HEK293 (cell line): ENCODE data around the gene NSMCE4A.

ENCODE experiments used
- CTCF ChIA-PET: fragments of 350-600 bp; formaldehyde crosslinking; extraction: SDS; loops from one replicate; lab custom pipeline; 2021; ENCODE audit warnings: antibody characterized with exemption; lab: Yijun Ruan, JAX
- POLR2A ChIA-PET: fragments of 300-600 bp; formaldehyde crosslinking; extraction: SDS; loops from one replicate; lab custom pipeline; 2020; ENCODE audit warnings: antibody characterized with exemption, inconsistent platforms; lab: Yijun Ruan, JAX
- H3K27ac ChIP-seq: fragments of 200-500 bp; sonication (Bioruptor generic); 2 replicates; pipeline ENCODE4 v1.5.1; 2014; ENCODE audit warnings: low read depth, low read length, control low read depth, inconsistent platforms; ENCODE audit errors: extremely low read depth
- H3K36me3 ChIP-seq, 2 experiments: fragments of 200-500 bp in 1 of 2; sonication (Bioruptor generic) in 1 of 2; 1 replicate in 1 of 2; 2 replicates in 1 of 2; pipeline ENCODE4 v1.5.1; 2014 to 2017; ENCODE audit warnings: inconsistent platforms in 2 of 2, low read length in 2 of 2; ENCODE audit not compliant: control insufficient read depth in 2 of 2, insufficient read depth in 1 of 2
- H3K4me1 ChIP-seq: fragments of 200-500 bp; sonication (Bioruptor generic); 2 replicates; pipeline ENCODE4 v1.5.1; 2014; ENCODE audit warnings: mild to moderate bottlenecking, low read length, inconsistent platforms; ENCODE audit not compliant: control insufficient read depth, insufficient read depth
- H3K4me3 ChIP-seq: 2 replicates; pipeline ENCODE4 v1.5.1; 2011; ENCODE audit warnings: low read depth, mild to moderate bottlenecking, control low read depth, low read length, moderate library complexity
- H3K9me3 ChIP-seq: fragments of 200-500 bp; sonication (Bioruptor generic); 2 replicates; pipeline ENCODE4 v1.5.1; 2014; ENCODE audit warnings: low read depth, low read length, inconsistent platforms; ENCODE audit not compliant: control insufficient read depth, insufficient read depth
- KLF10 ChIP-seq: fragments of 450-650 bp; IDR thresholded peaks from 2 replicates; pipeline ENCODE4 v1.5.1; 2018; ENCODE audit warnings: missing biosample characterization, mild to moderate bottlenecking, missing genetic modification characterization
- KLF7 ChIP-seq: fragments of 450-650 bp; formaldehyde crosslinking; IDR thresholded peaks from 2 replicates; pipeline ENCODE4 v1.5.1; 2016; ENCODE audit warnings: missing biosample characterization, missing genetic modification characterization, borderline replicate concordance
- KLF9 ChIP-seq: fragments of 450-650 bp; formaldehyde crosslinking; IDR thresholded peaks from 2 replicates; pipeline ENCODE4 v1.5.1; 2016; ENCODE audit warnings: missing biosample characterization, missing genetic modification characterization, low read depth
- OSR2 ChIP-seq: fragments of 450-650 bp; formaldehyde crosslinking; IDR thresholded peaks from 2 replicates; pipeline ENCODE4 v1.5.1; 2016; ENCODE audit warnings: missing biosample characterization, missing genetic modification characterization
- ZBTB48 ChIP-seq: fragments of 450-650 bp; formaldehyde crosslinking; IDR thresholded peaks from 2 replicates; pipeline ENCODE4 v1.5.1; 2016; ENCODE audit warnings: missing biosample characterization, missing genetic modification characterization
- ZFP41 ChIP-seq: fragments of 450-650 bp; formaldehyde crosslinking; IDR thresholded peaks from 2 replicates; pipeline ENCODE4 v1.5.1; 2016; ENCODE audit warnings: missing biosample characterization, missing genetic modification characterization, borderline replicate concordance
- ZIC2 ChIP-seq: fragments of 450-650 bp; formaldehyde crosslinking; IDR thresholded peaks from 2 replicates; pipeline ENCODE4 v1.5.1; 2016; ENCODE audit warnings: missing biosample characterization, missing genetic modification characterization
- ZNF10 ChIP-seq: fragments of 450-650 bp; formaldehyde crosslinking; IDR thresholded peaks from 2 replicates; pipeline ENCODE4 v1.5.1; 2017; ENCODE audit warnings: missing biosample characterization, missing genetic modification characterization
- ZNF138 ChIP-seq: fragments of 450-650 bp; formaldehyde crosslinking; IDR thresholded peaks from 2 replicates; pipeline ENCODE4 v1.5.1; 2016; ENCODE audit warnings: missing biosample characterization, missing genetic modification characterization, borderline replicate concordance
- ZNF16 ChIP-seq: fragments of 450-650 bp; formaldehyde crosslinking; IDR thresholded peaks from 2 replicates; pipeline ENCODE4 v1.5.1; 2016; ENCODE audit warnings: low read depth, missing biosample characterization, missing genetic modification characterization
- ZNF311 ChIP-seq: fragments of 450-650 bp; formaldehyde crosslinking; IDR thresholded peaks from 2 replicates; pipeline ENCODE4 v1.5.1; 2017; ENCODE audit warnings: missing biosample characterization, missing genetic modification characterization, borderline replicate concordance
- ZNF341 ChIP-seq: fragments of 450-650 bp; formaldehyde crosslinking; IDR thresholded peaks from 2 replicates; pipeline ENCODE4; 2016; ENCODE audit warnings: low read depth, missing biosample characterization, missing genetic modification characterization
- ZNF350 ChIP-seq: fragments of 450-650 bp; formaldehyde crosslinking; IDR thresholded peaks from 2 replicates; pipeline ENCODE4 v1.5.0; 2017; ENCODE audit warnings: missing biosample characterization, mild to moderate bottlenecking, missing genetic modification characterization
- ZNF394 ChIP-seq: fragments of 450-650 bp; formaldehyde crosslinking; IDR thresholded peaks from 2 replicates; pipeline ENCODE4 v1.5.1; 2016; ENCODE audit warnings: missing biosample characterization, missing genetic modification characterization, mild to moderate bottlenecking, moderate library complexity, borderline replicate concordance
- ZNF530 ChIP-seq: fragments of 450-650 bp; formaldehyde crosslinking; IDR thresholded peaks from 2 replicates; pipeline ENCODE4 v1.5.1; 2016; ENCODE audit warnings: low read depth, missing biosample characterization, missing genetic modification characterization
- ZNF560 ChIP-seq: fragments of 450-650 bp; formaldehyde crosslinking; IDR thresholded peaks from 2 replicates; pipeline ENCODE4 v1.5.1; 2017; ENCODE audit warnings: missing biosample characterization, missing genetic modification characterization, borderline replicate concordance
- ZNF660 ChIP-seq: fragments of 450-650 bp; IDR thresholded peaks from 2 replicates; pipeline ENCODE4 v1.5.1; 2018; ENCODE audit warnings: missing biosample characterization, mild to moderate bottlenecking, missing genetic modification characterization
- ZNF670 ChIP-seq: fragments of 450-650 bp; formaldehyde crosslinking; IDR thresholded peaks from 2 replicates; pipeline ENCODE4 v1.5.1; 2016; ENCODE audit warnings: missing biosample characterization, missing genetic modification characterization, low read depth
- ZNF785 ChIP-seq: fragments of 450-650 bp; formaldehyde crosslinking; IDR thresholded peaks from 2 replicates; pipeline ENCODE4 v1.5.1; 2016; ENCODE audit warnings: missing biosample characterization, missing genetic modification characterization
- TF ChIP-seq, protein P1 (sequence below): fragments of 450-650 bp; IDR thresholded peaks from 2 replicates; pipeline ENCODE4 v1.5.1; 2018; ENCODE audit warnings: missing biosample characterization, missing genetic modification characterization
- TF ChIP-seq, protein P2 (sequence below): fragments of 450-650 bp; formaldehyde crosslinking; IDR thresholded peaks from 2 replicates; pipeline ENCODE4 v1.5.1; 2017; ENCODE audit warnings: missing biosample characterization, missing genetic modification characterization
- TF ChIP-seq, protein P3 (sequence below): fragments of 450-650 bp; formaldehyde crosslinking; IDR thresholded peaks from 2 replicates; pipeline ENCODE4 v1.5.1; 2016; ENCODE audit warnings: missing biosample characterization, missing genetic modification characterization
- TF ChIP-seq, protein P4 (sequence below): fragments of 450-650 bp; formaldehyde crosslinking; IDR thresholded peaks from 2 replicates; pipeline ENCODE4 v1.5.1; 2016; ENCODE audit warnings: missing biosample characterization, missing genetic modification characterization, borderline replicate concordance

The NSMCE4A gene

DNA sequence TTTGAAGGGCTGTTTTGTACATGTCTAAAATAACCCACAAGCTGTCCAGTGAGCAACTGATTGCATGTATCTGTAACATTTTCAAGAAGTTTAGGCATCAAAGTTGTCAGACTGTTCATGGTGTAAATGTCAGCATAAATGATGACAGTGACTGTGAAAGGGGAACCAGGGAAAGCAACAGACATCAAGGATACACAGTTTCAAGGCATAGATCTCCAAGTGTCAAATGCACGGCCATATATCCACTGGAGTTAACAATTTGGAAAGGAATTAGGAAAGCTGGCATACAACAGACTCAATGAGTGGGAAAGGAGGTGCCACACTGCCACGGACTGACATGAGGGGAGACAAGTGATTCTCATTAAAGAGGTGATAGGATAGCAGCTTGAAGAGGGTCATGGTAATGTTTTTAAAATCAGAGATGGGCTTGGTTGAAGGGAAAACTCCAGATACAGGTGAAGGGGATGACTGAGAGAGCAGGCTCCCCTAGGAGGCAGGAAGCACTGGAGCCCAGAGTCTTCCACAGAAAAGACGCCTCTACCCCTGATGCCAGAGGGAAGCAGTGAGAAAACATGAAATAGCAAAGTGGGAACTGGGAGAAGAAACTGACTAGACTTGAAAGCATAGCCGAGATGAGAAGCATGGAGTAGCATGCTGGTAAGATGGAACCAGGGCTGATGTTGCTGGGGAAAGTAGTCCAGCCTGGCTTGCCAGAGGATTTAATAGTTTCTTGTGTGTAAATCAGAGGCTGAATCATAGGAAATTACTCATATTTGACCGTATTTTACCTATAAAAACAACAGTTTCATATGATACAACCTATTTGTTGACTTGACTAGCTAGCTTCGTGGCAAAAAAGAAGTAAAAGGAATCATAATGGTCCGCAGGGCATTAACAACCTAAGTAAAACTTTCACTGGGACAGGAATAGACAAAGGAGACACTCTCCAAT lies 18.6 kb downstream of the NSMCE4A start:
- Histone ChIP-seq H3K27ac (no peak overlapping the region), H3K4me3 (no peak overlapping the region), H3K36me3 (peaks cover 39 to 51% of the 10 kb centered on the region in 2 experiments), H3K9me3 (no peaks in the 10 kb centered on the region), H3K4me1 (no peaks in the 10 kb centered on the region)
- ChIA-PET POLR2A (no interaction called here), CTCF (interaction anchor here (1.0 kb wide), 1 partner anchor 10 kb away, joined by 3 read pairs; no protein-coding TSS in a partner anchor)
- TF ChIP-seq KLF10 (tag by site-specific recombination) (no peak), ZFP41 (tag by site-specific recombination) (no peak), ZNF138 (no peak), ZNF311 (no peak), OSR2 (tag by site-specific recombination) (no peak), KLF7 (tag by site-specific recombination) (no peak), ZNF394 (tag by site-specific recombination) (0 out of 2 replicates have a peak, but pooled peaks have one; percentile 29)

DNA sequence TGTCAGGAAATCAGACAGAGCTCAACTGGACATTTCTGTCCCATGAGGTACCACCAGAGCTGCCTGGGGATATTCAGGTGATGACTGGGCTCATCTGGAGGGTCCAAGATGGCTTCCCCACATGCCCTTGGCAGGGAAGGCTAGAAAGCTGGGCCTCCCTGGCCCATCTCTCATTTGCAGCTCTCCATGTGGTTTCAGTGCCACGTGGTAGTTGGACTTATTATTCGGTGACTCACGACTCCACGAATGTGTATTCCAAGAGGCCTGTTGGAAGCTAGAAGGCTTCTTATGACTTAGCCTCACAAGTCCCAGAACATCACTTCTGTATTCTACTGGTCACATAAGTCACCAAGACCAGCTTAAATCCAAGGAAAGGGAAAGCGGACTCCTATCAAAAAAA lies 22.8 kb downstream of the NSMCE4A start:
- Histone ChIP-seq H3K9me3 (no peaks in the 10 kb centered on the region), H3K27ac (no peak overlapping the region), H3K4me1 (no peaks in the 10 kb centered on the region)
- POLR2A ChIA-PET, result interaction anchor here (0.8 kb wide), 1 partner anchor 9 kb away, joined by 3 read pairs; no protein-coding TSS in a partner anchor
- TF ChIP-seq ZNF660 (tag by site-specific recombination), result no peak
- TF ChIP-seq ZNF16 (tag by site-specific recombination), result no peak
- no peak for TF ChIP-seq ZNF138
- no peak for TF ChIP-seq KLF9 (tag by site-specific recombination)
- no peak for TF ChIP-seq ZNF341 (tag by site-specific recombination)
- TF ChIP-seq, protein P1, sequence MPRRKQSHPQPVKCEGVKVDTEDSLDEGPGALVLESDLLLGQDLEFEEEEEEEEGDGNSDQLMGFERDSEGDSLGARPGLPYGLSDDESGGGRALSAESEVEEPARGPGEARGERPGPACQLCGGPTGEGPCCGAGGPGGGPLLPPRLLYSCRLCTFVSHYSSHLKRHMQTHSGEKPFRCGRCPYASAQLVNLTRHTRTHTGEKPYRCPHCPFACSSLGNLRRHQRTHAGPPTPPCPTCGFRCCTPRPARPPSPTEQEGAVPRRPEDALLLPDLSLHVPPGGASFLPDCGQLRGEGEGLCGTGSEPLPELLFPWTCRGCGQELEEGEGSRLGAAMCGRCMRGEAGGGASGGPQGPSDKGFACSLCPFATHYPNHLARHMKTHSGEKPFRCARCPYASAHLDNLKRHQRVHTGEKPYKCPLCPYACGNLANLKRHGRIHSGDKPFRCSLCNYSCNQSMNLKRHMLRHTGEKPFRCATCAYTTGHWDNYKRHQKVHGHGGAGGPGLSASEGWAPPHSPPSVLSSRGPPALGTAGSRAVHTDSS (tag by site-specific recombination), result no peak
- no peak for TF ChIP-seq ZNF670 (tag by site-specific recombination)
- TF ChIP-seq, protein P2, sequence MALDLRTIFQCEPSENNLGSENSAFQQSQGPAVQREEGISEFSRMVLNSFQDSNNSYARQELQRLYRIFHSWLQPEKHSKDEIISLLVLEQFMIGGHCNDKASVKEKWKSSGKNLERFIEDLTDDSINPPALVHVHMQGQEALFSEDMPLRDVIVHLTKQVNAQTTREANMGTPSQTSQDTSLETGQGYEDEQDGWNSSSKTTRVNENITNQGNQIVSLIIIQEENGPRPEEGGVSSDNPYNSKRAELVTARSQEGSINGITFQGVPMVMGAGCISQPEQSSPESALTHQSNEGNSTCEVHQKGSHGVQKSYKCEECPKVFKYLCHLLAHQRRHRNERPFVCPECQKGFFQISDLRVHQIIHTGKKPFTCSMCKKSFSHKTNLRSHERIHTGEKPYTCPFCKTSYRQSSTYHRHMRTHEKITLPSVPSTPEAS (tag by site-specific recombination), result no peak
- no peak for TF ChIP-seq ZIC2 (tag by site-specific recombination)
- no peak for TF ChIP-seq ZNF560 (tag by site-specific recombination)
- TF ChIP-seq ZNF10, result no peak
- no peak for TF ChIP-seq ZNF350 (tag by site-specific recombination)
- TF ChIP-seq, protein P3, sequence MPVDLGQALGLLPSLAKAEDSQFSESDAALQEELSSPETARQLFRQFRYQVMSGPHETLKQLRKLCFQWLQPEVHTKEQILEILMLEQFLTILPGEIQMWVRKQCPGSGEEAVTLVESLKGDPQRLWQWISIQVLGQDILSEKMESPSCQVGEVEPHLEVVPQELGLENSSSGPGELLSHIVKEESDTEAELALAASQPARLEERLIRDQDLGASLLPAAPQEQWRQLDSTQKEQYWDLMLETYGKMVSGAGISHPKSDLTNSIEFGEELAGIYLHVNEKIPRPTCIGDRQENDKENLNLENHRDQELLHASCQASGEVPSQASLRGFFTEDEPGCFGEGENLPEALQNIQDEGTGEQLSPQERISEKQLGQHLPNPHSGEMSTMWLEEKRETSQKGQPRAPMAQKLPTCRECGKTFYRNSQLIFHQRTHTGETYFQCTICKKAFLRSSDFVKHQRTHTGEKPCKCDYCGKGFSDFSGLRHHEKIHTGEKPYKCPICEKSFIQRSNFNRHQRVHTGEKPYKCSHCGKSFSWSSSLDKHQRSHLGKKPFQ, result no peak
- TF ChIP-seq ZNF785 (tag by site-specific recombination), result no peak
- no peak for TF ChIP-seq ZNF530 (tag by site-specific recombination)
- TF ChIP-seq, protein P4, sequence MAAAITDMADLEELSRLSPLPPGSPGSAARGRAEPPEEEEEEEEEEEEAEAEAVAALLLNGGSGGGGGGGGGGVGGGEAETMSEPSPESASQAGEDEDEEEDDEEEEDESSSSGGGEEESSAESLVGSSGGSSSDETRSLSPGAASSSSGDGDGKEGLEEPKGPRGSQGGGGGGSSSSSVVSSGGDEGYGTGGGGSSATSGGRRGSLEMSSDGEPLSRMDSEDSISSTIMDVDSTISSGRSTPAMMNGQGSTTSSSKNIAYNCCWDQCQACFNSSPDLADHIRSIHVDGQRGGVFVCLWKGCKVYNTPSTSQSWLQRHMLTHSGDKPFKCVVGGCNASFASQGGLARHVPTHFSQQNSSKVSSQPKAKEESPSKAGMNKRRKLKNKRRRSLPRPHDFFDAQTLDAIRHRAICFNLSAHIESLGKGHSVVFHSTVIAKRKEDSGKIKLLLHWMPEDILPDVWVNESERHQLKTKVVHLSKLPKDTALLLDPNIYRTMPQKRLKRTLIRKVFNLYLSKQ (tag by site-specific recombination), result no peak
- TF ChIP-seq ZBTB48 (tag by site-specific recombination), result no peak
- TF ChIP-seq, all 188 proteins: peak for 0
- peaks cover 10 to 14% of the 10 kb centered on the region in 2 experiments for H3K36me3 ChIP-seq
- CTCF ChIA-PET, result no interaction called here
- H3K4me3 ChIP-seq, result no peak overlapping the region
